Spinal cord (tissue), 10 donors: ENCODE results near the gene AHCYL1. TPM values are rescaled to one million over a fixed set of nuclear protein-coding genes. Genes with fewer than 3 reads are reported as not detected.

ENCODE experiments used
- DNase-seq, 6 donors: peaks; one replicate each; pipeline versions ENCODE4 v3.0.0 to v3.0.0-alpha.2; 2013 to 2015; ENCODE audit warnings: low spot score in 6 of 6, low read depth in 4 of 6
- H3K27ac ChIP-seq: one replicate; pipeline ENCODE4 v1.5.1; 2013; ENCODE audit warnings: low read depth, low read length, control low read depth
- H3K27me3 ChIP-seq: one replicate; pipeline ENCODE4 v1.6.1; 2013; ENCODE audit warnings: low read length; ENCODE audit not compliant: control insufficient read depth, insufficient read depth
- H3K36me3 ChIP-seq: one replicate; pipeline ENCODE4 v1.6.1; 2013; ENCODE audit warnings: low read length; ENCODE audit not compliant: control insufficient read depth, insufficient read depth
- H3K4me1 ChIP-seq: one replicate; pipeline ENCODE4 v1.6.1; 2013; ENCODE audit warnings: low read length; ENCODE audit not compliant: control insufficient read depth, insufficient read depth
- H3K4me3 ChIP-seq: one replicate; pipeline ENCODE4 v1.5.1; 2013; ENCODE audit warnings: low read depth, low read length, control low read depth
- H3K9me3 ChIP-seq: one replicate; pipeline ENCODE4 v1.6.1; 2013; ENCODE audit warnings: low read length; ENCODE audit not compliant: control insufficient read depth, insufficient read depth
- WGBS: methylation state at CpG from one replicate; pipeline ENCODE4 v1.1.5; 2013; ENCODE audit warnings: missing lambda C conversion rate; ENCODE audit not compliant: insufficient coverage; 5-methylcytosine and 5-hydroxymethylcytosine counted together
- polyA plus RNA-seq, 2 donors: library from polyadenylated mRNA; unstranded; fragments of 120-200 nt; gene quantifications; one replicate each; pipeline ENCODE4 v1.2.1, GENCODE V29; 2013; ENCODE audit not compliant: insufficient read length in 2 of 2
- total RNA-seq, 2 donors: library from RNA; depleted of rRNA in 1 of 2; stranded (reverse); fragments of 120-200 nt in 1 of 2; fragments of >200 nt in 1 of 2; gene quantifications; one replicate each; pipeline versions ENCODE4 v1.2.3 to v1.2.4, GENCODE V29; 2013 to 2014
- donor health status: healthy.

The AHCYL1 gene
- total and polyA plus RNA-seq, 4 donors, result 64.4 to 136 (median 98.3) TPM

DNA sequence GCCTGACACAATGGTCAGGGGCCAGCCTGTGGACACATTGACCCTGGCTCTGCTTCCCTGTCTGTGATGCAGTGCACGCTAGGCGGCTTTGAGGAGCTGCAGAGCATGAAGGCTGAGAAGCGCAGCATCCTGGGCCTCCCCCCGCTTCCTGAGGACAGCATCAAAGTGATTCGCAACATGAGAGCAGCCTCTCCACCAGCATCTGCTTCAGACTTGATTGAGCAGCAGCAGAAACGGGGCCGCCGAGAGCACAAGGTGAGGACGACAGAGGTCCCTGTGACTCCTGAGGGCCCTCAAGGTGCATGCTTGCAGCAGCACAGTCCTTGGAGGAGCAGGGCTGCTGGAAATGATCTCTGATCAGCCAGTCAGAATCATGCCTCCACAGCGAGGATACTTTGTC, 58.5 kb downstream of the AHCYL1 start:
- no peak overlapping the region for H3K27ac ChIP-seq
- no peak overlapping the region for H3K4me3 ChIP-seq
- H3K36me3 ChIP-seq, result peaks cover 79% of the 10 kb centered on the region
- H3K27me3 ChIP-seq, result no peaks in the 10 kb centered on the region
- DNase-seq, result no peak
- H3K9me3 ChIP-seq, result no peaks in the 10 kb centered on the region
- no peaks in the 10 kb centered on the region for H3K4me1 ChIP-seq
- WGBS, result 91% methylated on average over 10 of the region's 10 CpGs

DNA sequence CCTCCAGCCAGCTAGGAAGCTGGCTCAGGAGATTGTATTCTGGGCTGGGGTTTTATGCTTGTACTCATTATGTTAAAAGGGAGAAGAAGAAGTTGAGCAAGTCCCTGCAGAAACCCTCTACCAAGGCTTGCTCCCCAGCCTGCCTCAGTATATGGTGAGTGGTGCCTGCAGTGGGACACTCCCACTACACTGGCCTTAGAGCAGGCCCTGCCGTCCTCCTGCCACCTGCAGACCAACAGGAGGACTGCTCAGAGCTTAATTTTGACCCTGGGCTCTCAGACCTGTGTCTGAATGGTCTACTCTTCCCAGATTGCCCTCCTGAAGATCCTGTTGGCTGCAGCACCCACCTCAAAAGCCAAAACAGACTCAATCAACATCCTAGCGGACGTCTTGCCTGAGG, 62.9 kb downstream of the AHCYL1 start:
- no peak overlapping the region for H3K27ac ChIP-seq
- no peaks in the 10 kb centered on the region for H3K27me3 ChIP-seq
- H3K4me3 ChIP-seq, result no peak overlapping the region
- H3K9me3 ChIP-seq, result no peaks in the 10 kb centered on the region
- DNase-seq, result no peak
- H3K36me3 ChIP-seq, result peaks cover 84% of the 10 kb centered on the region
- no peaks in the 10 kb centered on the region for H3K4me1 ChIP-seq
- WGBS, result 29% methylated on average over 1 of the region's 3 CpGs

DNA sequence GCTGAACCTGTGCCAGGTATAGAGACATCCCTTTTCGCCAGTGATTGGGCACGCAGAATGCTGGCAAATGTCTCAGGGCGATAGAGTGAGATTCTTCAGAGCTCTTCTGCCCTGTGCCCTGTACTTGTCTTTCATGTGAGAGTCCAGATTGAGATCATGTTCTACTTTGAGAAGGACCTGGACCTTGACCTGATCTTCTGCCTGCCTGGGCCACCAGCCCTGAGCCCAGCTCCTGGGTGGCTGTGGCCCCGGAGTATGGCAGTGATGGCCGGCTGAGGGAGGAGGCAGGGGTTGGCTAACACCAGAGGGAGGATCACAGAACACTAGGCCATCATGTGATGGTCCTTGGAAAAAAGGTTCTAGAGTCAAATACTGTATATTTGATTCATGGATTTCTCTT, 63.7 kb downstream of the AHCYL1 start:
- no peak for DNase-seq
- Histone ChIP-seq H3K4me3 (no peak overlapping the region), H3K36me3 (peaks cover 87% of the 10 kb centered on the region), H3K27ac (no peak overlapping the region), H3K9me3 (no peaks in the 10 kb centered on the region), H3K27me3 (no peaks in the 10 kb centered on the region), H3K4me1 (no peaks in the 10 kb centered on the region)
- WGBS, result 93% methylated on average over 5 of the region's 5 CpGs

DNA sequence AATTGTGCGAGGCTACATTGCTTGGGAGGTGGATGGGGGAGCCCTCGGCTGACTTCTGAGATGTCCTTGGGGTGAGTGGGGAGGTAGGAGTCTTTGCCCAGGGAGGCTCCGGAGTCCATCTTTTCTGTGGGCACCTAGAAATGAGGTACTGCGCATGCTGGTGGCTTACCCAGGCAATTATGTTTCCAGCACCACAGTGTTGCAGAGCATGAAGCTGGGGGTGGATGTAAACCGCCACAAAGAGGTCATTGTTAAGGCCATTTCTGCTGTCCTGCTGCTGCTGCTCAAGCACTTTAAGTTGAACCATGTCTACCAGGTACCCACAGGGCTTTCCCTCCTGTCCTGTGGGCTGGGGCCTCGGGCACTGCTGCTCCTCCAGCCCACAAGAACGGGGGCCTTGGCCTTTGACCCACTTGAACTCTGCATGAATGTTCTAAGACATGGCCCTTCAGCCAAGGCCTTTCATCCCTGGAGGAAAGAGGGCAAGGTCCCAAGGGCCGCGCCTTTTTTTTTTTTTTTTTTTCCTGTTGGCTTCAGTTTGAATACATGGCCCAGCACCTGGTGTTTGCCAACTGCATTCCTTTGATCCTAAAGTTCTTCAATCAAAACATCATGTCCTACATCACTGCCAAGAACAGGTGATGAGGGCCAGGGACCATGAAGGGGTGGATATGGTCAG, 64.5 kb downstream of the AHCYL1 start:
- H3K27ac ChIP-seq, result no peak overlapping the region
- no peak overlapping the region for H3K4me3 ChIP-seq
- H3K9me3 ChIP-seq, result no peaks in the 10 kb centered on the region
- 94% methylated on average over 7 of the region's 9 CpGs for WGBS
- H3K4me1 ChIP-seq, result no peaks in the 10 kb centered on the region
- H3K36me3 ChIP-seq, result peaks cover 87% of the 10 kb centered on the region
- no peak for DNase-seq
- H3K27me3 ChIP-seq, result no peaks in the 10 kb centered on the region

DNA sequence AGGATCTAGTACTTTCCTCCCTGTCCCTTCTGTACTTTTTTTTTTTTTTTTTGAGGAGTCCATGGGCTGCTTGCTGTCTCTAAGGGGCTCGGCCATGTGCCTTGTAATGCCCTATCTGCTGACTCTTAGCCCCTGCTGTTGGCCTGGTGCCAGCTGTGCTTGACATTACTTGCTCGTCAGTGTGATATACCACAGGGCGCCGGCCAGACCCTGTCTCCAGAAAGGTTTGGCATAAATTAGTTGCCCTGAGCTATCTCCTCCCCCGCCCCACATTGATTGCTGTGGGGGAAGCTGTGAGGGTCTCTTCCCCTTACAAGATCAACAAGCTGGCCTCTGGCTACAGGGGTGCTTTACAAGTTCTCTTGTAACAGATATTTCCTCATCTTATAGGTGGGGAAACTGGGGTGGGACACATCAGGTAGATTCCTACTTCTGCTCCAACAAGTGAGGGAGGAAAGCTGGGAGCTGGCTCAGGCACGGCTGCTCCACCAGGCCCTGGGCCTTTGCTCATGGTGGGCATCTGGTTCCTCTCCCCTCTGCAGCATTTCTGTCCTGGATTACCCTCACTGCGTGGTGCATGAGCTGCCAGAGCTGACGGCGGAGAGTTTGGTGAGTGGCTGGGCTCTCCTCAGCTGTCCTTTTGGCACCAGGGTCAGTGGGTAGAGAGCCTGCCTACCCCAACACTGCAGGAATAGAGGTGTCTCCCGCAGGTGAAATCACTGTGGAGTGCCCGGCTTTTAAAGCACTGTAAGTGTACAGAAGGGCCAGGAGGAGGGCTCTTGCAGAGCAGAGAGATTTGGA, 65.4 kb downstream of the AHCYL1 start:
- DNase-seq, result no peak
- H3K27ac ChIP-seq, result no peak overlapping the region
- WGBS, result 88% methylated on average over 3 of the region's 11 CpGs
- H3K27me3 ChIP-seq, result no peaks in the 10 kb centered on the region
- peaks cover 94% of the 10 kb centered on the region for H3K36me3 ChIP-seq
- H3K4me3 ChIP-seq, result no peak overlapping the region
- H3K9me3 ChIP-seq, result no peaks in the 10 kb centered on the region
- no peaks in the 10 kb centered on the region for H3K4me1 ChIP-seq

DNA sequence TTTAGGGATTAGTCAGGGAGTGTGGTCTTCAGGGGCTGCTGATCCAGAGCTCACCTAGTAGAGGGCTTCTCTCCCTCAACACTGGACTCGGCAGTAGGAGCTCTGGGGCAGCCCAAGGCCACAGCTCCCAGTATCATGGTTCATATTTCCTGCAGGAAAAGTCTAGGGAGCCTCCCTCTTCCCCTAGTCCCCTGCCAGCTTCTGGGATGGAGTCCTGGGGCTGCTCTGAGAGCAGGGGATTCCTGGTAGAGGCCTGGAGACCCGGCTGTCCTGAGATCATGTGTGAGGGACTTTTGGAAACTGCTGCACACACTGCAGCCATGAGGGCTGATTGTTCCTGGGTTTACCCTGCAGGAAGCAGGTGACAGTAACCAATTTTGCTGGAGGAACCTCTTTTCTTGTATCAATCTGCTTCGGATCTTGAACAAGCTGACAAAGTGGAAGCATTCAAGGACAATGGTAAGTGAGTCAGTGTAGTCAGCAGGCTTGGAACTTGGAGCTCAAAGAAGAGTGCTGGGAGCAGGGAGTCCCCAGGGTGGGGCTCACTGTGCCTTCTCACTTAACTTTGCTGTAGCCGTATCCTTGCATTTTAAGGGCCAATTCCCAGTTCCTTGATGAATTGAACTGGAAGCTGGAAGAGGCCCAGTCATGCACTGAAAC, 66.2 kb downstream of the AHCYL1 start:
- H3K4me1 ChIP-seq, result no peaks in the 10 kb centered on the region
- H3K27me3 ChIP-seq, result no peaks in the 10 kb centered on the region
- H3K4me3 ChIP-seq, result no peak overlapping the region
- DNase-seq, result no peak
- H3K36me3 ChIP-seq, result peaks cover 96% of the 10 kb centered on the region
- H3K27ac ChIP-seq, result no peak overlapping the region
- no peaks in the 10 kb centered on the region for H3K9me3 ChIP-seq
- WGBS, result 83% methylated on average over 3 of the region's 4 CpGs

DNA sequence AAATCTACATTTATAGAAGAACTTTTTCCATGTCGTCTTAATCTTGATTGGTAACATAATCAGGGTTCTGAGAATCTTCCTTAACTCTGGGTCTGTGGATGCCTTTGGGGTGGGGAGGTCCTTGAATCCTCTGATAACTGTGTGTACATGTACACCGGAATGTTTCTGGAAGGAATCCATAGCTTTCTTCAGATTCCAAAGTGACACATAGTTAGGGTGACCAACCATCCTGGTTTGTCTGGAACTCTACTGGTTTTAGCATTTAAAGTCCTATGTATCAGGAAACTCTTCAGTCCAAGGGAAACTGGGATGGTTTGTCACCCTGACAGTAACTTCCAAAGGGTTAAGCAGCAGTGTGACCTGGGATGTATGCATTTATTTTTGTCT, 66.7 kb downstream of the AHCYL1 start:
- Histone ChIP-seq H3K4me1 (no peaks in the 10 kb centered on the region), H3K4me3 (no peak overlapping the region), H3K36me3 (peaks cover 95% of the 10 kb centered on the region), H3K27me3 (no peaks in the 10 kb centered on the region), H3K27ac (no peak overlapping the region), H3K9me3 (no peaks in the 10 kb centered on the region)
- no CpG with 5 or more reads among the region's 2 CpGs for WGBS
- DNase-seq, result no peak

DNA sequence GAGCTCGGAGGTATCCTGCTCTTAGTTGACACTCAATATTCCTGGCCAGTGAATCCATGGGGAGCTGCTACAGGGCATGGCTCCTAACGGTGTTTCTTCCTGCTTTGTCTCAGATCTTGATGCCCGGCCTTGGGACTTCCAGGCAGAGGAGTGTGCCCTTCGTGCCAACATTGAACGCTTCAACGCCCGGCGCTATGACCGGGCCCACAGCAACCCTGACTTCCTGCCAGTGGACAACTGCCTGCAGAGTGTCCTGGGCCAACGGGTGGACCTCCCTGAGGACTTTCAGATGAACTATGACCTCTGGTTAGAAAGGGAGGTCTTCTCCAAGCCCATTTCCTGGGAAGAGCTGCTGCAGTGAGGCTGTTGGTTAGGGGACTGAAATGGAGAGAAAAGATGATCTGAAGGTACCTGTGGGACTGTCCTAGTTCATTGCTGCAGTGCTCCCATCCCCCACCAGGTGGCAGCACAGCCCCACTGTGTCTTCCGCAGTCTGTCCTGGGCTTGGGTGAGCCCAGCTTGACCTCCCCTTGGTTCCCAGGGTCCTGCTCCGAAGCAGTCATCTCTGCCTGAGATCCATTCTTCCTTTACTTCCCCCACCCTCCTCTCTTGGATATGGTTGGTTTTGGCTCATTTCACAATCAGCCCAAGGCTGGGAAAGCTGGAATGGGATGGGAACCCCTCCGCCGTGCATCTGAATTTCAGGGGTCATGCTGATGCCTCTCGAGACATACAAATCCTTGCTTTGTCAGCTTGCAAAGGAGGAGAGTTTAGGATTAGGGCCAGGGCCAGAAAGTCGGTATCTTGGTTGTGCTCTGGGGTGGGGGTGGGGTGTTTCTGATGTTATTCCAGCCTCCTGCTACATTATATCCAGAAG, 69.2 kb downstream of the AHCYL1 start:
- Histone ChIP-seq H3K9me3 (no peaks in the 10 kb centered on the region), H3K4me3 (no peak overlapping the region), H3K27ac (no peak overlapping the region), H3K27me3 (no peaks in the 10 kb centered on the region), H3K4me1 (no peaks in the 10 kb centered on the region), H3K36me3 (peaks cover 97% of the 10 kb centered on the region)
- DNase-seq, result peak in 2 of 6 donors; percentile 69 to 83
- 70% methylated on average over 14 of the region's 16 CpGs for WGBS
